ENCODE results near the gene SIGLEC9.

SIGLEC9 gene

DNA sequence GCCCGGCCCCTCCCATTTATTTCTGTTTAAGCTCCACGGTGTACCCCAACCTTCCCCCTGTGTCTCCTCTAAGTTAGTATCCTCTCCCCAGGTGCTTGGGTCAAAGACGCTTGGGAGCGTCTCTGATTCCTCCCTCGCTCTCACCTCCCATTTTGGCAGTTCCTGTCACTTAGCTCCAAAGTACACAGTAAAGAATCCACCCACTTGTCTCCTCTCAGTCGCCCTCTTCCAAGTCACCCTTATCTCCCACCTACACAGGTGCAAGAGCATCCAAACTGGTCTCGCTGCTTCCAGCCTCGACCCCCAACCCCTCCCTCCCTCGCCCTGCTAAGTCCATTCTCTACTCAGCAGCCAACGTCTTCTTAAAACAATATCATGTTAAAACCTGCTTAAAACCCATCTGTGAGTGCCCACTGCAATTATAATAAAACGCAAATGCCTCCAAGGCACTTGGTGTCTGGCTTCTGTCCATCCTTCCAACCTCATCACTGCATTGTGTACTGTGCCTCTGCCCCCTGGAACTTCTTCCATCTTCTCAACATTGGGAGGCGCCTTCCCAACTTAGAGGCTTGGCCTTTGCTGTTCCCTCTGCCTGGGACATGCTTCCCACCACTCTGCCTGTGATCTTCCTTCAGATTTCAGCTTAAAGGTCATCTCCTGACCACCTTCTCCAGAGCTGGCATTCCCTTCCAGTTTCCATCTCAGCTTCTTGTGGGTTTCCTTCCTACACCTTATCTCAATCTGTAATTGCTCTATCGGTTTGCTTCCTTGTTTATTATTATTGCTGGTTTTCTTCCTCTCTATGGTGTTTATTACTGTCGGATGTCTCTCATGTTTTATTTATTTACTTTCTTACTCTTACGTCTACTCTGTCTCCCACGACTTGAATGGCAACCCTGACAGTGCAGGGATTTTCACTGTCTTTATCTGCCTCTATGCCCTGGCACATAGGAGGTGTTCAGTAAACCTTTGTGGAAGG is 32.5 kb upstream of the SIGLEC9 start:
- Histone ChIP-seq H3K9me3 (ENCODE audit: insufficient read depth, low read depth, low read length) (no peaks in the 10 kb centered on the region), H3K4me3 (ENCODE audit: low read length, poor library complexity, severe bottlenecking) (no peak overlapping the region)
- TF ChIP-seq, protein P1, sequence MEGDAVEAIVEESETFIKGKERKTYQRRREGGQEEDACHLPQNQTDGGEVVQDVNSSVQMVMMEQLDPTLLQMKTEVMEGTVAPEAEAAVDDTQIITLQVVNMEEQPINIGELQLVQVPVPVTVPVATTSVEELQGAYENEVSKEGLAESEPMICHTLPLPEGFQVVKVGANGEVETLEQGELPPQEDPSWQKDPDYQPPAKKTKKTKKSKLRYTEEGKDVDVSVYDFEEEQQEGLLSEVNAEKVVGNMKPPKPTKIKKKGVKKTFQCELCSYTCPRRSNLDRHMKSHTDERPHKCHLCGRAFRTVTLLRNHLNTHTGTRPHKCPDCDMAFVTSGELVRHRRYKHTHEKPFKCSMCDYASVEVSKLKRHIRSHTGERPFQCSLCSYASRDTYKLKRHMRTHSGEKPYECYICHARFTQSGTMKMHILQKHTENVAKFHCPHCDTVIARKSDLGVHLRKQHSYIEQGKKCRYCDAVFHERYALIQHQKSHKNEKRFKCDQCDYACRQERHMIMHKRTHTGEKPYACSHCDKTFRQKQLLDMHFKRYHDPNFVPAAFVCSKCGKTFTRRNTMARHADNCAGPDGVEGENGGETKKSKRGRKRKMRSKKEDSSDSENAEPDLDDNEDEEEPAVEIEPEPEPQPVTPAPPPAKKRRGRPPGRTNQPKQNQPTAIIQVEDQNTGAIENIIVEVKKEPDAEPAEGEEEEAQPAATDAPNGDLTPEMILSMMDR (conservative IDR thresholded peaks at IDR 0.05; ENCODE audit: low read length): no peak
- TF ChIP-seq EZH2phosphoT487 (IDR thresholded peaks at IDR 0.05; ENCODE audit: borderline replicate concordance): no peak

DNA sequence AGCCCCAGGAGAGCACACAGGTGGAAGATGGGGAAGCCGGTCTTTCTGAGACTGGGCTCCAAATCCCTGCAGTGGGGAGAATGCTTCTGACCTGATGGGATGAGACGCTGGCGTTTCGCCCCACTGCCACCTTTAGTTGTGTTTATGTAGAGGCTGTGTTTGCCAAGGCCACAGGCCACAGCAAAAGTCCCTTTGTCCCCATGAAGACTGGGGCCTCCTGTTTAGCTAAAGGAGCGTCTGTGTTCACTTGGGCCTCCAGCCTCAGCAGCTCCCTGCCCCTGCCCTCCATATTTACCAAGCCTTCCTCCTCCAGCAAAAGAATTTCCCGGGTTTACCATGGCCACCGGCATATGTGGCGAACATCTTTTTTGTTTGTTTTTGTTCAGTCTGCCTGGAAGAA is 31.6 kb upstream of the SIGLEC9 start:
- no peak overlapping the region for H3K4me2 ChIP-seq (ENCODE audit: low read depth, low read length, poor library complexity, severe bottlenecking)

More for the DNA sequence above, 32.5 kb upstream of the SIGLEC9 start:
- no peak overlapping the region for H2AFZ ChIP-seq (ENCODE audit: low read length)
- no peak overlapping the region for H3K9ac ChIP-seq (ENCODE audit: low read depth, low read length, poor library complexity, severe bottlenecking)
- no peaks in the 10 kb centered on the region for H3K9me2 ChIP-seq (replicated peaks; ENCODE audit: low read depth, low read length)
- no peak overlapping the region for H3K4me2 ChIP-seq (ENCODE audit: low read depth, low read length, poor library complexity, severe bottlenecking)
- no peaks in the 10 kb centered on the region for H3F3A ChIP-seq (ENCODE audit: low read depth)
- H4K20me1 ChIP-seq (ENCODE audit: insufficient read depth, low read length, poor library complexity, severe bottlenecking): no peaks in the 10 kb centered on the region
- no peaks in the 10 kb centered on the region for H3K4me1 ChIP-seq (ENCODE audit: insufficient read depth, low read length, poor library complexity, severe bottlenecking)
- H3K27me3 ChIP-seq (ENCODE audit: insufficient read depth, low read length, poor library complexity, severe bottlenecking): no peaks in the 10 kb centered on the region
- H3K79me2 ChIP-seq (ENCODE audit: insufficient read depth, low read length): no peaks in the 10 kb centered on the region
- no peaks in the 10 kb centered on the region for H3K36me3 ChIP-seq (ENCODE audit: insufficient read depth, low read length)

DNA sequence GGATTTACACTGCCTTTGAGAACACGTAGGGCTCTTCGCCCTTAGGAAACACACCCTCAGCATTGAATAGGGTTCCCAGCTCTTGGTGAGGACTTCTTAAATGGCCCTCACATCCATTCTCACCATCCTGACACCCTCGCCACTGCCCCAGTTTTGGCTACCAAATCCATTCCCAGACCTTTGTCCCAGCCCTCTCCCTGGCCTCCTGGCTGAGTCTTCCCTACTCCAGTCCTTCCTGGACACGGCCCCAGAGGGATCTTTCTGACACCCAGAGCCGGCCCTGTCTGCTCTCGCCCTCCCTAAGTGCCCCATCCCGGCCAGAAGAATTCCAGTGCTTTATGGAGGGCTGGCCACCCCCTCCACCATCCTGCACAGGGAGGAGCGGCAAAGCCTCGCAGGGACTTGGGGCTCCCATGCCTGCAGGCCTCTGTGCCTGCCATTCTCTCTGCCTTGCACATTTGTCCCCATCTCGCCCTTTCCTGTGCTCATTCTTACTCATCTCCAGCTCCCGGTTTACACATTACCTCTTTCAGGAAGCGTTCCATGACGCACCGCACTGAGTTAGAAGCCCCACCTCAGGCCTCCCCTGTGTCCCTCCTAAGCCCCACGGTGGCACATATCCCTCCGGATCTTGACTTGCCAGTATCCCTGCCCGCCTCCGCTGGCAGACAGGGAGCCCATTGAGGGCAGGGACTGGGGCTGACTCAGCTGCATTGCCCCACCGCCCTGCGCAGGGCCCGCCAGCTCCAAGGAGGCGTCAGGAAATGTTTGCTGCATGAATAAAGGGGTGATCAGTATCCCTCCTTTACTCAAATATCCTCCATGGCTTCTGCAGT is 31.0 kb upstream of the SIGLEC9 start:
- no peaks in the 10 kb centered on the region for H3K27me3 ChIP-seq (ENCODE audit: insufficient read depth, low read length, poor library complexity, severe bottlenecking)
- no peak overlapping the region for H3K9ac ChIP-seq (ENCODE audit: low read depth, low read length, poor library complexity, severe bottlenecking)
- H2AFZ ChIP-seq (ENCODE audit: low read length): no peak overlapping the region
- no peaks in the 10 kb centered on the region for H3K36me3 ChIP-seq (ENCODE audit: insufficient read depth, low read length)
- no peaks in the 10 kb centered on the region for H3K9me3 ChIP-seq (ENCODE audit: insufficient read depth, low read depth, low read length)
- H4K20me1 ChIP-seq (ENCODE audit: insufficient read depth, low read length, poor library complexity, severe bottlenecking): no peaks in the 10 kb centered on the region
- no peak overlapping the region for H3K4me3 ChIP-seq (ENCODE audit: low read length, poor library complexity, severe bottlenecking)
- H3F3A ChIP-seq (ENCODE audit: low read depth): no peaks in the 10 kb centered on the region
- no peaks in the 10 kb centered on the region for H3K4me1 ChIP-seq (ENCODE audit: insufficient read depth, low read length, poor library complexity, severe bottlenecking)
- no peak overlapping the region for H3K4me2 ChIP-seq (ENCODE audit: low read depth, low read length, poor library complexity, severe bottlenecking)
- no peak for TF ChIP-seq EZH2phosphoT487 (IDR thresholded peaks at IDR 0.05; ENCODE audit: borderline replicate concordance)
- TF ChIP-seq, protein P1 (conservative IDR thresholded peaks at IDR 0.05; ENCODE audit: low read length): no peak
- H3K9me2 ChIP-seq (replicated peaks; ENCODE audit: low read depth, low read length): no peaks in the 10 kb centered on the region
- no peaks in the 10 kb centered on the region for H3K79me2 ChIP-seq (ENCODE audit: insufficient read depth, low read length)

More for the DNA sequence above, 31.6 kb upstream of the SIGLEC9 start:
- Histone ChIP-seq H3K36me3 (ENCODE audit: insufficient read depth, low read length) (no peaks in the 10 kb centered on the region), H2AFZ (ENCODE audit: low read length) (no peak overlapping the region), H3K9ac (ENCODE audit: low read depth, low read length, poor library complexity, severe bottlenecking) (no peak overlapping the region), H3K27me3 (ENCODE audit: insufficient read depth, low read length, poor library complexity, severe bottlenecking) (no peaks in the 10 kb centered on the region), H3F3A (ENCODE audit: low read depth) (no peaks in the 10 kb centered on the region), H3K79me2 (ENCODE audit: insufficient read depth, low read length) (no peaks in the 10 kb centered on the region), H3K9me3 (ENCODE audit: insufficient read depth, low read depth, low read length) (no peaks in the 10 kb centered on the region), H3K4me3 (ENCODE audit: low read length, poor library complexity, severe bottlenecking) (no peak overlapping the region), H3K9me2 (replicated peaks; ENCODE audit: low read depth, low read length) (no peaks in the 10 kb centered on the region), H3K4me1 (ENCODE audit: insufficient read depth, low read length, poor library complexity, severe bottlenecking) (no peaks in the 10 kb centered on the region), H4K20me1 (ENCODE audit: insufficient read depth, low read length, poor library complexity, severe bottlenecking) (no peaks in the 10 kb centered on the region)
- TF ChIP-seq, protein P1 (conservative IDR thresholded peaks at IDR 0.05; ENCODE audit: low read length): no peak
- TF ChIP-seq EZH2phosphoT487 (IDR thresholded peaks at IDR 0.05; ENCODE audit: borderline replicate concordance): no peak
